ENCODE measurements around the gene CRIM1.

The CRIM1 gene

GRCh38 chr2:36449213-36449612, 93.6 kb downstream of the CRIM1 start:
- no peak overlapping the region for H3K27ac ChIP-seq (ENCODE audit: low read length)
- no peak overlapping the region for H3K9ac ChIP-seq (ENCODE audit: low read length)
- no peaks in the 10 kb centered on the region for H3K36me3 ChIP-seq (replicated peaks; ENCODE audit: insufficient read depth, low read length)
- H3F3A ChIP-seq (ENCODE audit: insufficient read depth, low read length) = no peaks in the 10 kb centered on the region
- H3K9me3 ChIP-seq (replicated peaks; ENCODE audit: insufficient read depth, low read length) = no peaks in the 10 kb centered on the region
- no peak overlapping the region for H3K4me2 ChIP-seq (ENCODE audit: low read depth, low read length)
- no peaks in the 10 kb centered on the region for H3K27me3 ChIP-seq (replicated peaks; ENCODE audit: insufficient read depth, low read length)
- TF ChIP-seq EZH2 (optimal IDR thresholded peaks at IDR 0.05; ENCODE audit: low read depth, low read length) (no peak), EZH2phosphoT487 (IDR thresholded peaks at IDR 0.05; ENCODE audit: low read length) (no peak), CTCF (IDR thresholded peaks at IDR 0.05; ENCODE audit: low read length) (no peak)
- H3K9me2 ChIP-seq (replicated peaks; ENCODE audit: insufficient read depth, low read length) = no peaks in the 10 kb centered on the region
- H4K20me1 ChIP-seq (ENCODE audit: insufficient read depth, low read length) = no peaks in the 10 kb centered on the region
- no peak overlapping the region for H3K4me3 ChIP-seq (ENCODE audit: low read length)
- no peaks in the 10 kb centered on the region for H3K79me2 ChIP-seq (ENCODE audit: low read length)
- H2AFZ ChIP-seq (ENCODE audit: low read length) = no peak overlapping the region
- H3K4me1 ChIP-seq (ENCODE audit: low read length) = no peaks in the 10 kb centered on the region
- DNase-seq = no peak

- Histone ChIP-seq H3K4me2 (ENCODE audit: low read depth, low read length) (no peak overlapping the region), H3K27ac (ENCODE audit: low read length) (no peak overlapping the region), H3K36me3 (replicated peaks; ENCODE audit: insufficient read depth, low read length) (no peaks in the 10 kb centered on the region)
Measured at GRCh38 chr2:36449943-36450392, 94.4 kb downstream of the CRIM1 start.

GRCh38 chr2:36450466-36451196, 95.1 kb downstream of the CRIM1 start:
- Histone ChIP-seq H4K20me1 (ENCODE audit: insufficient read depth, low read length) (no peaks in the 10 kb centered on the region), H3K4me1 (ENCODE audit: low read length) (no peaks in the 10 kb centered on the region), H3K4me3 (ENCODE audit: low read length) (no peak overlapping the region), H3K4me2 (ENCODE audit: low read depth, low read length) (no peak overlapping the region), H3K27me3 (replicated peaks; ENCODE audit: insufficient read depth, low read length) (no peaks in the 10 kb centered on the region), H3F3A (ENCODE audit: insufficient read depth, low read length) (no peaks in the 10 kb centered on the region), H3K36me3 (replicated peaks; ENCODE audit: insufficient read depth, low read length) (no peaks in the 10 kb centered on the region), H2AFZ (ENCODE audit: low read length) (no peak overlapping the region), H3K9me3 (replicated peaks; ENCODE audit: insufficient read depth, low read length) (no peaks in the 10 kb centered on the region), H3K9me2 (replicated peaks; ENCODE audit: insufficient read depth, low read length) (no peaks in the 10 kb centered on the region), H3K79me2 (ENCODE audit: low read length) (no peaks in the 10 kb centered on the region), H3K9ac (ENCODE audit: low read length) (no peak overlapping the region), H3K27ac (ENCODE audit: low read length) (no peak overlapping the region)
- TF ChIP-seq EZH2phosphoT487 (IDR thresholded peaks at IDR 0.05; ENCODE audit: low read length) = no peak
- TF ChIP-seq CTCF (IDR thresholded peaks at IDR 0.05; ENCODE audit: low read length) = no peak
- TF ChIP-seq EZH2 (optimal IDR thresholded peaks at IDR 0.05; ENCODE audit: low read depth, low read length) = no peak
- no peak for DNase-seq

More at GRCh38 chr2:36449943-36450392, 94.4 kb downstream of the CRIM1 start:
- H2AFZ ChIP-seq (ENCODE audit: low read length) = no peak overlapping the region
- H3K9me2 ChIP-seq (replicated peaks; ENCODE audit: insufficient read depth, low read length) = no peaks in the 10 kb centered on the region
- H4K20me1 ChIP-seq (ENCODE audit: insufficient read depth, low read length) = no peaks in the 10 kb centered on the region
- H3K4me3 ChIP-seq (ENCODE audit: low read length) = no peak overlapping the region
- H3K27me3 ChIP-seq (replicated peaks; ENCODE audit: insufficient read depth, low read length) = no peaks in the 10 kb centered on the region
- H3K9ac ChIP-seq (ENCODE audit: low read length) = no peak overlapping the region
- H3F3A ChIP-seq (ENCODE audit: insufficient read depth, low read length) = no peaks in the 10 kb centered on the region
- no peaks in the 10 kb centered on the region for H3K4me1 ChIP-seq (ENCODE audit: low read length)
- no peak for DNase-seq
- H3K9me3 ChIP-seq (replicated peaks; ENCODE audit: insufficient read depth, low read length) = no peaks in the 10 kb centered on the region
- no peak for TF ChIP-seq CTCF (IDR thresholded peaks at IDR 0.05; ENCODE audit: low read length)
- TF ChIP-seq EZH2phosphoT487 (IDR thresholded peaks at IDR 0.05; ENCODE audit: low read length) = no peak
- TF ChIP-seq EZH2 (optimal IDR thresholded peaks at IDR 0.05; ENCODE audit: low read depth, low read length) = no peak
- H3K79me2 ChIP-seq (ENCODE audit: low read length) = no peaks in the 10 kb centered on the region
